CD4-positive, alpha-beta T cell (primary cell): ENCODE measurements around the gene CERK. TPM values are rescaled to one million over a fixed set of nuclear protein-coding genes. Genes with fewer than 3 reads are reported as not detected.

ENCODE experiments used
- ATAC-seq: fragments of 200-7000 bp; cut with Tn5 transposase; one replicate; pipeline ENCODE4 v1.10.0; 2022; ENCODE audit warnings: mild to moderate bottlenecking; ENCODE audit not compliant: poor library complexity
- CTCF ChIA-PET: fragments of 350-600 bp; sonication (Branson Sonifier 250); formaldehyde crosslinking; loops from one replicate; lab custom pipeline; 2021; ENCODE audit warnings: antibody characterized with exemption, inconsistent platforms; lab: Charles Lee
- POLR2A ChIA-PET: fragments of 350-600 bp; sonication (Branson Sonifier 250); formaldehyde crosslinking; loops from one replicate; lab custom pipeline; 2021; ENCODE audit warnings: antibody characterized with exemption, inconsistent platforms; lab: Charles Lee
- DNase-seq, 14 experiments: peaks; one replicate each; pipeline ENCODE4 v3.0.0-alpha.2; 2013 to 2020; ENCODE audit warnings: mixed read lengths in 2 of 14
- H3K27ac ChIP-seq, 2 donors: one replicate each; pipeline versions ENCODE4 v1.5.1 to v1.7.0; 2013; ENCODE audit warnings: low read length in 2 of 2, low read depth in 1 of 2, mild to moderate bottlenecking in 1 of 2
- H3K27me3 ChIP-seq, 2 experiments: 1 replicate in 1 of 2; 2 replicates in 1 of 2; pipeline versions ENCODE4 v1.6.1 to v1.7.0; 2013; ENCODE audit warnings: low read length in 2 of 2, control low read depth in 1 of 2, mild to moderate bottlenecking in 1 of 2, moderate library complexity in 1 of 2; ENCODE audit not compliant: insufficient read depth in 2 of 2, control insufficient read depth in 1 of 2
- H3K36me3 ChIP-seq: one replicate; pipeline ENCODE4 v1.6.1; 2013; ENCODE audit warnings: low read length, control low read depth; ENCODE audit not compliant: insufficient read depth
- H3K4me1 ChIP-seq: one replicate; pipeline ENCODE4 v1.6.1; 2013; ENCODE audit warnings: low read length, control low read depth; ENCODE audit not compliant: insufficient read depth
- H3K4me3 ChIP-seq: one replicate; pipeline ENCODE4 v1.5.1; 2013; ENCODE audit warnings: mild to moderate bottlenecking, low read length, moderate library complexity
- H3K9me3 ChIP-seq, 2 experiments: 1 replicate in 1 of 2; 2 replicates in 1 of 2; pipeline versions ENCODE4 v1.6.1 to v1.7.0; 2013; ENCODE audit warnings: low read length in 2 of 2, mild to moderate bottlenecking in 2 of 2, control low read depth in 1 of 2, moderate library complexity in 1 of 2; ENCODE audit not compliant: control insufficient read depth in 1 of 2, insufficient read depth in 1 of 2
- H3K27ac Mint-ChIP-seq: one replicate; pipeline ENCODE4 v1.8.0; 2020; ENCODE audit warnings: mixed read lengths
- H3K27me3 Mint-ChIP-seq: one replicate; pipeline ENCODE4 v1.8.0; 2021; ENCODE audit warnings: mixed read lengths
- H3K36me3 Mint-ChIP-seq: one replicate; pipeline ENCODE4 v1.8.0; 2021; ENCODE audit warnings: low read depth, mixed read lengths
- H3K4me1 Mint-ChIP-seq: one replicate; pipeline ENCODE4 v1.8.0; 2021; ENCODE audit warnings: low read depth, mixed read lengths
- H3K4me3 Mint-ChIP-seq: one replicate; pipeline ENCODE4 v1.8.0; 2020; ENCODE audit warnings: mild to moderate bottlenecking, mixed read lengths
- H3K9me3 Mint-ChIP-seq: one replicate; pipeline ENCODE4 v1.8.0; 2020; ENCODE audit warnings: mixed read lengths
- CTCF ChIP-seq: fragments of 200-600 bp; IDR thresholded peaks from one replicate; pipeline ENCODE4 v1.8.0; 2022; ENCODE audit warnings: antibody characterized with exemption, mild to moderate bottlenecking
- intact Hi-C, 2 experiments: fragments of 100-400 bp; cut with DNase I in 1 of 2; cut with micrococcal nuclease in 1 of 2; formaldehyde crosslinking; loops; one replicate each; pipeline versions ENCODE4 v1.15.1 to v1.9.0; 2023 to 2025; cut with DNase I, micrococcal nuclease
- total RNA-seq, 174 experiments: library from RNA in 2 of 174; stranded (reverse) in 2 of 174; gene quantifications; one replicate each; pipeline ENCODE4 v1.2.3 and lab custom pipeline; 2021 to 2026

CERK gene
- total RNA-seq, 2 experiments from 2014 or later: 84.6 to 88.5 TPM

GRCh38 chr22:46726986-46727317 lies 11.1 kb downstream of the CERK start:
- peaks cover 42% of the 10 kb centered on the region for H3K4me1 Mint-ChIP-seq
- H3K9me3 Mint-ChIP-seq: no peaks in the 10 kb centered on the region
- no peaks in the 10 kb centered on the region for H3K27me3 Mint-ChIP-seq
- Histone ChIP-seq H3K4me1 (peaks cover 68% of the 10 kb centered on the region), H3K27ac (no peak overlapping the region), H3K27me3 (no peaks in the 10 kb centered on the region), H3K36me3 (peaks cover 67% of the 10 kb centered on the region), H3K4me3 (no peak overlapping the region), H3K9me3 (no peaks in the 10 kb centered on the region)
- no peak overlapping the region for H3K4me3 Mint-ChIP-seq
- peaks cover 69% of the 10 kb centered on the region for H3K36me3 Mint-ChIP-seq
- CTCF ChIA-PET: no interaction called here
- ATAC-seq: no peak
- POLR2A ChIA-PET: no interaction called here
- H3K27ac Mint-ChIP-seq: peak overlapping the region; percentile 59
- DNase-seq: no peak
- TF ChIP-seq CTCF: no peak
- intact Hi-C loops: no loop called here

DNA sequence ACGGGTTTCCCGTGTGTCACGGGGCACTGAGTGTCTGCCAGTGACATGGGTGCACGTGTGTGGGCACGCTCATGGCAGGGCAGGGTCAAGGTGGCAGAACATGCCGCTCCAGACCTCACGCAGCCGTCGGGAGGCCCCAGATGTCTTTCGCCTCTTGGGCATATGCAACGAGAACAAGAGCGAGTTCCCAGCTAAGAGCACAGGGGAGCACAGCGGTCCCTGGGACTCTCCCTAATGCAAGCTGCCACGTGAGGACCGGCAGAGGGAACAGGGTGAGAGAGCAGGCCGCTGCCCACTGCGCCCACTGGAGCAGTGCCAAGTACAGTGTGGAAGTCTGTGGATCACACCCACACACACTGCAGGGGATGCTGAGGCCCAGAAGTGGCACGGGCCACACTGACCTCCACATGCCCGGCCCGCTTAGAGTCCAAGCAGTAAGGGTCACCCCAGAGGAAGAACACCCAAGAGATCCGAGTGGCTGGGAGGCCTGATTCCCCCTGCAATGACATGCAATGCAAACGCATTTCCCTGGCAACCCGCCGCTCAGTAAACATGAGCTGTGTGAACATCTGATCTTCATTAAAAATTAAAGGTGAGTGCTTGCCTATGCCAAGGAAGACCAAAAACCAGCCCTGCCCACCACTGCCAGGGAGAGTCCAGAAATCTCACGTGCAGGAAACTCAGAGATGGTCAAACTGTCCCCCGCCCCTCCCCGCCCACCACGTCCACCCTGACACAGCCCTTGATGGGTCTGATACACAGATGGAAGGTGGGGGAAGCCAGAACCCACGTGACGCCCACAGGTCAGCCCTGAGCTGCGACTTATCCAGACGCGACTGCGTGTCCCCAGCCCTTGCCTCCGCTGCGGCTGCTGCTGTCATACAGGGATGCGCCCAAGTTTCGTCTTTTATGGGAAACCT lies 11.7 kb downstream of the CERK start:
- Mint-ChIP-seq H3K36me3 (peaks cover 69% of the 10 kb centered on the region), H3K27ac (peak overlapping the region; percentile 59), H3K27me3 (no peaks in the 10 kb centered on the region), H3K9me3 (no peaks in the 10 kb centered on the region), H3K4me3 (no peak overlapping the region), H3K4me1 (peaks cover 36% of the 10 kb centered on the region)
- Histone ChIP-seq H3K27ac (no peak overlapping the region), H3K27me3 (no peaks in the 10 kb centered on the region), H3K36me3 (peaks cover 67% of the 10 kb centered on the region), H3K9me3 (no peaks in the 10 kb centered on the region), H3K4me1 (peaks cover 62% of the 10 kb centered on the region), H3K4me3 (no peak overlapping the region)
- intact Hi-C loops: no loop called here
- TF ChIP-seq CTCF: no peak
- ChIA-PET CTCF (interaction anchor here (1.2 kb wide), 1 partner anchor 163 kb away, joined by 3 read pairs; no protein-coding TSS in a partner anchor), POLR2A (no interaction called here)
- no peak for ATAC-seq
- no peak for DNase-seq

DNA sequence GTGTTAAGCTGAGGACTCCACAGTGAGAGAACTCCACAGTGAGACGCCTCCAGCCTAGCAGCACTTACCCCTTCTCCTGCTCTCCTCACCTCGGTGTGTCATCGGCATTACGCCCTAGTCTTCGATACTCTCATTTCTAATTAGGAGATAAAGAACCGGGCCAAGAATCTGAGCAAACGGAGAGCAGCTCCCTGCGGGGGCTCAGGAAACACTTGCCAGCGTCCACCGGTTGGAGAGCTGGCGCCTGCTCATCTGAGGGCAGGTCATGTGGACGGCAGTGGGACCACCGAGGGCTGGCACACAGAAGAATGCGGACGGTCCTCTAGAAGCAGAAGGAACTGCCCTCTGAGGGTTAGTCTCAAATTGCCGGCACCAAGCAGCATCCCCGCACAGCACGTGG lies 13.0 kb downstream of the CERK start:
- TF ChIP-seq CTCF: no peak
- H3K36me3 ChIP-seq: peaks cover 72% of the 10 kb centered on the region
- H3K36me3 Mint-ChIP-seq: peaks cover 68% of the 10 kb centered on the region
- H3K9me3 ChIP-seq: no peaks in the 10 kb centered on the region
- intact Hi-C loops: no loop called here
- no peak overlapping the region for H3K27ac Mint-ChIP-seq
- H3K4me3 Mint-ChIP-seq: no peak overlapping the region
- DNase-seq (no peak), ATAC-seq (no peak)
- no peaks in the 10 kb centered on the region for H3K9me3 Mint-ChIP-seq
- ChIA-PET CTCF (interaction anchor here (1.2 kb wide), 1 partner anchor 162 kb away, joined by 3 read pairs; no protein-coding TSS in a partner anchor), POLR2A (interaction anchor here (0.6 kb wide), 1 partner anchor 102 kb away, joined by 3 read pairs; no protein-coding TSS in a partner anchor)
- no peaks in the 10 kb centered on the region for H3K27me3 ChIP-seq
- peaks cover 53% of the 10 kb centered on the region for H3K4me1 ChIP-seq
- H3K4me3 ChIP-seq: no peak overlapping the region
- peaks cover 24% of the 10 kb centered on the region for H3K4me1 Mint-ChIP-seq
- H3K27ac ChIP-seq: no peak overlapping the region
- no peaks in the 10 kb centered on the region for H3K27me3 Mint-ChIP-seq
